ENCODE results near the gene BAIAP3.
"Not testable (repeated sequence)": the region's sequence is repeated elsewhere in the genome, so short reads cannot be mapped to it uniquely, and the experiment has no call there.

Gene BAIAP3, protein sequence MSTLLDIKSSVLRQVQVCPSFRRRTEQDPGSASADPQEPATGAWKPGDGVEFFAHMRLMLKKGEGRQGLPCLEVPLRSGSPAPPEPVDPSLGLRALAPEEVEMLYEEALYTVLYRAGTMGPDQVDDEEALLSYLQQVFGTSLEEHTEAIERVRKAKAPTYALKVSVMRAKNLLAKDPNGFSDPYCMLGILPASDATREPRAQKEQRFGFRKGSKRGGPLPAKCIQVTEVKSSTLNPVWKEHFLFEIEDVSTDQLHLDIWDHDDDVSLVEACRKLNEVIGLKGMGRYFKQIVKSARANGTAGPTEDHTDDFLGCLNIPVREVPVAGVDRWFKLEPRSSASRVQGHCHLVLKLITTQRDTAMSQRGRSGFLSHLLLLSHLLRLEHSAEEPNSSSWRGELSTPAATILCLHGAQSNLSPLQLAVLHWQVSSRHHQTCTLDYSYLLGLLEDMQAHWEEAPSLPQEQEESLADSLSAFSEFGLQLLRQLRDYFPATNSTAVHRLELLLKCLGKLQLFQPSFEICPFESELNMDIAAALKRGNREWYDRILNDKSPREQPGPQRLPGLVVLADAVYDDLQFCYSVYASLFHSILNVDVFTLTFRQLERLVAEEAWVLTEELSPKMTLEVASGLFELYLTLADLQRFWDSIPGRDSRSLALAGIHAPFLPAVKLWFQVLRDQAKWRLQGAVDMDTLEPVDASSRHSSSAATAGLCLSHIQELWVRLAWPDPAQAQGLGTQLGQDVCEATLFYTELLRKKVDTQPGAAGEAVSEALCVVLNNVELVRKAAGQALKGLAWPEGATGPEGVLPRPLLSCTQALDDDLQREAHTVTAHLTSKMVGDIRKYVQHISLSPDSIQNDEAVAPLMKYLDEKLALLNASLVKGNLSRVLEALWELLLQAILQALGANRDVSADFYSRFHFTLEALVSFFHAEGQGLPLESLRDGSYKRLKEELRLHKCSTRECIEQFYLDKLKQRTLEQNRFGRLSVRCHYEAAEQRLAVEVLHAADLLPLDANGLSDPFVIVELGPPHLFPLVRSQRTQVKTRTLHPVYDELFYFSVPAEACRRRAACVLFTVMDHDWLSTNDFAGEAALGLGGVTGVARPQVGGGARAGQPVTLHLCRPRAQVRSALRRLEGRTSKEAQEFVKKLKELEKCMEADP

DNA sequence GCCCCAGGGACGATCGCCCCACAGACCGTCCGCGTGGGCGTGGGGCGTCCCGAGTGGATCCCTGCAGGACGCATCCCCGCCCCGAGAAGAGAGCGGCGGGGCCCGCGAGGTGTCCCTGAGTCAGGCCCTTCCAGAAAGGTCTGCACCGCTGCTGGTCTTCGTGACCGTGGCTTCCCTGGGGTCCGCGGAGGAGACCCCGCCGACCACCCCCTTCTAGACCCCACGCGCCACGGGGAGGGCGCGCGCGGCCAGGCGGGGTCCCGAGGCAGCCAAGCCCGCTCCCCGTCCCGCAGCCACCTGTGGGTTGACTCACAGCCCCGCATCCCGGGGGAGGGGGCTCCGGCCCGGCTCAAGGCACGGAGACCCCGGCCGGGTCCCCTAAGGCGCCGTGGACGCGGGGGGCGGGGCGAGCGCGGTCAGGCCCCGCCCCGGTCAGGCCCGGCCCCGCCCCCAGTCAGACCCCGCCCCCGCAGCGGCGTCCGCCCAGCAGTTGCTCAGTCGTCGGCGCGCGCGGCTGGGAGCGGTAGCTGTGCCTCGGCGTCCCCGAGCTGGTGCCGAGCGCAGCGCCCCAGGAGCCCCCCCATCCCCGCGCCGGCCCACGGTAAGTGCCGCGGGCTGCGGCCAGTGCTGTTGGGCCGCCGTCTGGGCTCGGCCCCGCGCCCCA, at the start of gene BAIAP3:
Gene BAIAP3, plus strand, starts transcription at position 497 of the 664 bp plus-strand sequence. CDS start 4,905 bp downstream, outside the sequence.
- peak; percentile 43 to 59 for DNase-seq

DNA sequence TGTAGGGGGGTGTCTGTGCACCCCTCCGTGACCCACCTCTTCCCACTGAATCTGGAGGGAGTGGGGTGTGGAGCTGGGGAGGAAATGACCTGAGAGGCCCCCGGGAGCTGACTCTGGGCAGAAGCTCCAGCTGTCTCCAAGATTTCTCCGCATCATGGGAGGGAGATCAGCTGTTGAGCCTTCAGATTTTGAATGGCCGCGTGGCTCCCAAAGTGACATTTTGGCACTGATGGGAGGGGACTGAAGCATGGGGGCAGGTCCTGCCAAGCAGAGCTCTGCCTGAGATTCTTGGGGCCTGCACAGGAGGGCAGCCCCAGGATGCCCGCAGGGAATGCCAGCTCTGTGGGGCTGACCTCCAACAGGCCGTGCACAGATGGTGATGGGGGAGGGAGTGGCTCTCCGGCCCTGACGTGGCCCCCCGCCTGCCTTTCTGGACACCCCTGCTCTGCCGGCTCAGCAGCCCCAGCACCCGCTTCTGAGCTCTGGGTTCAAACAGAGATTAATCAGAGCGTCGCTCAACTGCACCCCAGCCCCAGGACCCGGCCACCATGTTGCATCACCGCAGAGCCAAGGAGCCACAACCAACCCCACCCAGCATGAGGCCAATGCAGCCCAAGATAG, 49.3 kb upstream of the BAIAP3 start:
- no peak for DNase-seq

DNA sequence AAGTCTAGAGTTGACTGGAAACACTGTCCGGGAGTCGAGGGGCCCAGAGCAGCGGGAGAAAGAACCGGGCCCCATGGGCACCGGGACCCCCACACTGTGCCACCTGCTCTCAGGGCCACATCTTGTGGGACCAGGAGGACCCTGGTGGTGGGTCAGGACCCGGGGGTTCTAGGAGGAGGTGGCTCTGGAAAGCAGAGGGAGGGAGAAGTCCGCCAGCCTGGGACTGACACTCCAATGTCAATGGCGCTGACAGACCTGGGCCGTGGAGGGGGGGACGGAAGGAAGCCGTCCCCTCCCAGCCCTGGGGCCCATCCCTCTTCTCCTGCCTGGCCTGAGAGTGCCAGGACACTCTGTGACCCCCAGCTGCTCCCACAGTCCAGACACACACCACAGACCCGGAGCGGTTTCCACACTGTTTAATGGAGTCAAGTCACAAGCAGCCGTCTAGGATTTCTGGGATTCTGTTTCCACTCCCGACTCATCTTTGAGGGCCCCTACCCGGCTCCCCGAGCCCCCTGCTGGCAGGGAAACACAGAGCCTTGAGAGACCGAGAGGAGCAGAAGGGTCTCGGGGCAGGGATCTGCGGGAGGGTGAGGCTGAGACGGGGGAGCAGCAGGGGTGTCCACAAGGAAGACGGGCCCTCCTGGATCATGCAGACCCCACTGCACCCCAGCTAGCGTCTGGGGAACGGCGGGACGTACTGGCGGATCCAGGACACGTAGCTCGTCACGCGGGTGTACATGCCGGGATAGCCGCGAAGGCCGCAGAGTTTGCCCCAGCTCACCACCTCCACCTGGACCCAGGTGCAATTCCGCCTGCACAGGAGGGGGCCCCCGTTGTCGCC, 47.6 kb upstream of the BAIAP3 start:
- DNase-seq: no peak

DNA sequence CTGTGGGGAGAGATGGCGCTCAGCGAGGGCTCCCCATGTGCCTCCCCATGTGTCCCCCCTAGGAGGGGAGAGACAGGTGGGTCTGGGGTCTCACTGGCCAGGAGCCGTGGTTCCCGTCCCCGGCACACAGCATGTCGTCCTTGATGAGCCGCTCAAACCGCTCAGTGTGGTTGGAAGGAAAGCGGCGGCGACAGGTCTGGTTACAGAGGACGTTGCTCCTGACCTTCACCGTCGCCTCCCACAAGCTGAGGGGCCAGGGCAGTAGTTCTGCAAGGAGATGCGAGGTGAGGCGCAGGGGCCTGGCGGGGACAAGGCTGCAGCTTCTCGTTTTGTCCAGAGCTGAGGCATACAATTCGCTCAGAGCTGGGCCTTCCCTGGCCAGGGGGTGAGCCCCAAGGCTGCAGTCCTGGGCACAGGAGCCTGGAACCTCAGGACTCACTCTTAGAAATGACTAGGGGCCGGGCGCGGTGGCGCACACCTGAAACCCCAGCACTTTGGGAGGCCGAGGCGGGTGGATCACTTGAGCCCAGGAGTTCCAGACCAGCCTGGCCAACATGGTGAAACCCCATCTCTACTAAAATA, 46.8 kb upstream of the BAIAP3 start:
- DNase-seq: no peak

DNA sequence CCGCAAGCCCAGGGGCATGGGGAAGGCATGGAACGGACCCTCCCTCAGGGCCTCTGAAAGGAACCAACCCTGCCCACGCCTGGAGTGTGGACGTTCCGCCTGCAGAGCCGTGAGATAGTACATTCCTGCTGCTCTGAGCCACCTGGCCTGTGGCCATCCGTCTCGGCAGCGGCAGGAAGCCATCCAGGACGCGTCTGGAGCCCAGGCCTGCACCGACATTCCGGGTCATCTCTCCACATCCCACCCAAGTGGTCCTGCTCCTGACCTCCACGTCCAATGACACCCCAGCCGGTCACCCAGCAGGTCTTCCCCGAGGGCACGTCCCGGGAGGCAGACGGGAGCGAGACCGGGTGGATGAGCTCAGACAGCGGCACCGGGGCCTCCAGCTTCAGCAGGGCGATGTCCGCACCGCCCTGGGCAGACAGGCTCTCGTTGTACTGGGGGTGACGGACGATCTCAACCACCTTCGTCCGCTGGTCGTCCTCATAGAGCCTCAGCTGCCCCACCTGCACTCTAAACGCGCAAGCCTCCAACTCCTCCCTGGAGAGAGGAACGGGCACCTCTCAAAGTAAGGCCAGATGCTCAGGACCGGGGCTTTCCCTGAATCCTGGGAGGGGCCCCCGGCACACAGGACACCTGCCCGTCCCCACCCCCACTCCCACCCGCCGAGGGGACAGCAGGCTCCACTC, 45.3 kb upstream of the BAIAP3 start:
- DNase-seq: no peak

DNA sequence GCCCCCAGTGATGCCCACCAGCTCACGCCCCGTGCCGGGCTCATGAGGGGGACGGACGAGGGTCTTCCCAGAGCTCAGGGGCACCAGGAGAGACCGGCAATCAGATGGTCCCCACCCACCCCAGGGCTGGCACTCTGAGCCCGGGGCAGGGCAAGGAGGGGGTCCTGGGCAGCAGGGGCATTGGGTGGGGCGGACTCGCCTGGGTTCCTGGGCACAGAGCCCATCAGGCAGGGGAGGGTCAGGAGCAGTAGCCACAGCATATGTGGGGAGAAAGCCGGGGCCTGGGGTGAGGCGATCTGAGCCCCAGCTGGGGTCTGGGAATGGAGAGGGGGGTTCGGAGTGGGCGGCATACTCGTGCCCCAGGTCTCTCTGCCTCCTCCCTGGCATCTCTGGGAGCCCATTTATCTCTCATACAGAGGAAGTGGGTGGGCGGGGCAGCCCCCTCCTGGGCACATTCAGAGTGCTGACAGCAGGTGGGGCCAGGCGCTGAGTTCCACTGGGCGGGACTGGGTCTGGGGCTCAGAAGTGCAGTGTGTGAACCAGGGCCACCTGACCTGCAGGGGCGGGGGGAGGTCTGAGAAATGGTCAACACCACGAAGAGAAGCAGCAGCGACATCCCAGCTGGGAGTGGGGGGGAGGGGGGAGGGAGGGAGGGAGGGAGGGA, 44.5 kb upstream of the BAIAP3 start:
- DNase-seq: no peak

DNA sequence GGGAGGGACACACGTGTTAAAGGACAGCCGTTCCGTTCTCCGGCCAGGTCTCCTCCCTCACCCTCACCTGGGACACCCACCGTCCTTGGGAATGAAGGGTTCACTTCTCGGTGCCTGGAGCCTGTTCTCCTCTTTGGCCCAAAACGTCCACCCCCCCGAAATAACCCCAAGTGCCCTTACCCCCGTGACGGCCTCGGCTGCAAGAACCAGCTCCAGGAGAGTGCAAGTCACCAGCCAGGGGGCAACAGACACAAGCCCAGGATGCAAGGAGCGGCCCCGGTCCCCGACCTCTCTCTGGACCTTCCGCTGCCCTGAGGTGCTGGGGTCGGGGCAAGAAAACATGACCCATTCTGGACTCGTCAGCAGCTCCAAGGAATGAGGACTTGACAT, 44.0 kb upstream of the BAIAP3 start:
- DNase-seq: no peak

DNA sequence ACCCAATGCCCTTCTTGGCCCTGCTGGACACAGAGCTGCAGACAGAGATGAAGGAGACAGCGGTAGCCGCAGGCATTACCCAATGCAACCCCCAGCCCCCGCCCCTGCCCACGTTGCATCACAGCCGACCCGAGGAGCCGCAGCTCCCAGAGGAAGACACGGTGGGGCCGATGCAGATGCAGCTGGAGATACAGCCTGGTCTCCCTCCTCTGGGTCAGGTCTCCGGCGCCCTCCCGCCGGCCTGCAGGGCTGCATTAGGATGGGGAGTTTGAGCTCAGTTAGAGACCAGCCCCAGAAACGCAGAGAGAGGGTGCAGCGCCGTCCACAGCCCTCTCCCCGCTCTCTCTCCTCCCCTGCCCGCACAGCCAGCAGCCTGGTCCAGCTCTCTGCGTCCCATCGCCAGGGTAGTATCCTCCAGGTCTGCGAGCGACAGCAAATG, 43.4 kb upstream of the BAIAP3 start:
- DNase-seq: no peak

DNA sequence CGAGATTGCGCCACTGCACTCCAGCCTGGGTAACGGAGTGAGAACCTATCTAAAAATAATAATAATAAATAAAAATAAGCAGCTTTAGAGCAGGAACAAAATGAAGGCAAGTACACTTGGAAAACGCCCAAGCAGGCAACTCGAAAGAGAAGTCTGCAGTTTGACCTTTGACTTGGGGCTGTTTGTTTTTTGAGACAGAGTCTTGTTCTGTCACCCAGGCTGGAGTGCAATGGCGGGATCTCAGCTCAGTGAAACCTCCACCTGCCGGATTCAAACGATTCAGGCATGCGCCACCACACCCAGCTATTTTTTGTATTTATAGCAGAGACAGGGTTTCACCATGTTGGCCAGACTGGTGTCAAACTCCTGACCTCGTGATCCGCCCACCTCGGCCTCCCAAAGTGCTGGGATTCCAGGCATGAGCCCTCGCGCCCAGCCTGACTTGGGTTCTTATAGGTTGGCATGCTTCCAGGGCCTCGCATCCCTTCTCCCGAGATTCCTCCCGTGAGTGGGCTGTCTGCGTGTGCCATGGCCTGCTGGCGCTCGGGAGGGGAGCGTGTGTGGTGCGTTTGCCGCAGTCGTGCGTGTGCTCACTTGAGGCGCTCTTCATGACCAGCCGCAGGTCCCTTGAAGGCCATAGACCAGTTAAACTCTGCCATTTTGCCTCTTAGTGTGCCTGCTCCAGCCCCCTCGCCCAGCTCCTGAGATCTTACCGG, 42.4 kb upstream of the BAIAP3 start:
- DNase-seq: no peak

DNA sequence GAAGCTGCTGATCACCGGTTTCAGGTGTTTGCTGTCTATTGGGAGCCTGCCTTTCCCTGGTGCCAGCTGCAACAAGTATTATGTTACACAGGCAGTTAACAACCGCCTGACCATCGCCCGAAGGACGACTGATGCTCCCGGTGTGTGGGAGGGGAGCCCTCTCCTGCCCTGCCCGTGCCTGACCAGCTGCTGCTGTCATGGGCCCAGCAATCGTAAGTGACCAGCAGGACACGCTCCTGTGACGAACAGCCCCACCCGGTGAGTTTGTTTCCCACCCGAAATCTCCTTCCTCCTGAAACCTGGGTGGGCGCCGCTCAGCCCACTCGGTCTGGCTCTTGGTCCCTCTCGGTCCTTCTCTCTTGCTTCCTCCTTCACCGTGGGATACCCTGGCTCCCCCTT, 41.9 kb upstream of the BAIAP3 start:
- no peak for DNase-seq

DNA sequence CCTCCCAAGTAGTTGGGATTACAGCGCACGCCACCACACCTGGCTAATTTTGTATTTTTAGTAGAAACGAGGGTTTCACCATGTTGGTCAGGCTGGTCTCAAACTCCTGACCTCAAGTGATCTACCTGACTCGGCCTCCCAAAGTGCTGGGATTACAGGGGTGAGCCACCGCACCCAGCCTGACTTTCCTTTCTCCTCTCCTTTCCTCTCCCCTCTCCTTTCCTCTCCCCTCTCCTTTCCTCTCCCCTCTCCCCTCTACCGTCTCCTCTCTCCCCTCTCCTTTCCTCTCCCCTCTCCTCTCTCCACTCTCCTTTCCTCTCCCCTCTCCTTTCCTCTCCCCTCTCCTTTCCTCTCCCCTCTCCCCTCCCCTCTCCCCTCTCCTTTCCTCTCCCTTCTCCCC, 41.2 kb upstream of the BAIAP3 start:
- DNase-seq: not testable (repeated sequence)

DNA sequence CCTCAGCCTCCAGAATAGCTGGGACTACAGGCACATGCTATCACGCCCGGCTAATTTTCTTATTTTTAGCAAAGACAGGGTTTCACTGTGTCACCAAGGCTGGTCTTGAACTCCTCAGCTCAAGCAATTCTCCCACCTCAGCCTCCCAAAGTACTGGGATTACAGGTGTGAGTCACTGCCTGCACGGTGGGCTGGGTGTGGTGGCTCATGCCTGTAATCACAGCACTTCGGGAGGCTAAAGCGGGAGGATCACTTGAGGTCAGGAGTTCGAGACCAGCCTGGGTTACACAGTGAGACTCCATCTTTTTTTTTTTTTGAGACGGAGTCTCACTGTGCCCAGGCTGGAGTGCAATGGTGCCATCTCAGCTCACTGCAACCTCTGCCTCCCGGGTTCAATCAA, 40.6 kb upstream of the BAIAP3 start:
- DNase-seq: not testable (repeated sequence)

DNA sequence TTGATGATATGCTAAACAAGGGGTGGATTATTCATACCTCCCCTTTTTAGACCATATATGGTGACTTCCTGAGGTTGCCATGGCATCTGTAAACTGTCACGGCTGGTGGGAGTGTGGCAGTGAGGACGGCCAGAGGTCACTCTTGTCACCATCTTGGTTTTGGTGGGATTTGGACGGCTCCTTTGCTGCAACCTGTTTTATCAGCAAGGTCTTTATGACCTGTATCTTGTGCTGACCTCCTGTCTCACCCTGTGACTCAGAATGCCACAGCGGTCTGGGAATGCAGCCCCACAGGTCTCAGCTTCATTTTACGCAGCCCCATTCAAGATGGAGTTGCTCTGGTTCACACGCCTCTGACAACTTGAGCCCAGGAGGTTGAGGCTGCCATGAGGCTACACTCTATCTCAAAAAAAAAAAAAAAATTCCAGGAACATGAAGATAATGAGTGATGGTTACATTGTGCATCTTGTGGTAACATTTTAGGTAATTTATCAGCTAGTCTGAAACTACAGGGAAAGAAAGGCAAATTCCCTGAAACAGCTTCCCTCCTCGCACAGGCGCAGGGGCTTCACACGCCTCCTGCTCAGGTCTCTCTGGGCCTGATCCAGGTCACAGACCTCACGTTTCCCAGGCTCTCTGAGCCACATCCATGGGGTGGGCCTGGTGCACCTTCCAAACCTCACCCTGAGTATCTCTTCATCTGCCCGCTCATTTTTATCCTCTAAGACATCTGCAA, 39.4 kb upstream of the BAIAP3 start:
- no peak for DNase-seq

DNA sequence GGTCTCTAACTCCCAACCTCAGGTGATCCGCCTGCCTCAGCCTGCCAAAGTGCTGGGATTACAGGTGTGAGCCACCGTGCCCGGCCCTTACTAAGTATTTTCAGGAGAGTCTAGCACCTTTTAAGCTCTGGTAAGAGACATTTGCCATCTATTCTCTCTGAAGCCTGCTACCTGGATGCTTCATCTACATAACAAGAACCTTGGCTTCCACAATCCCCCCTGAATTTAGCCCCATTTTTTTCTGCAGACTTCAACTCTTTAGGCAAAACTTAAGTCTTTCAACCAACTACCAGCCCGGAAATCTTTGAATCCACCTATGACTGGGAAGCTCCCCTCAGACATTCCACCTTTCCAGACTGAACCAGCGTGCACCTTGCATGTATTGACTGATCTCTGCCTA, 38.0 kb upstream of the BAIAP3 start:
- DNase-seq: no peak

DNA sequence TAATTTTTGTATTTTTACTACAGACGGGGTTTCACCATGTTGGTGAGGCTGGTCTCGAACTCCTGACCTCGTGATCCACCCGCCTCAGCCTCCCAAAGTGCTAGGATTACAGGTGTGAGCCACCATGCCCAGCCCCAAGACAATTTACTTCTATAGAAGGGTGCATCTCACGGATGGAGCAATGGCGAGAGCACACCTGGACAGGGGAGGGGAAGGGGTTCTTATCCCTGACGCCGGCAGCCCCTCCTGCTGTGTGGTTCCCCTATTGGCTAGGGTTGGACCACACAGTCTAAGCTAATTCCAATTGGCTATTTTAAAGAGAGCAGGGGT, 36.8 kb upstream of the BAIAP3 start:
- DNase-seq: not testable (repeated sequence)

DNA sequence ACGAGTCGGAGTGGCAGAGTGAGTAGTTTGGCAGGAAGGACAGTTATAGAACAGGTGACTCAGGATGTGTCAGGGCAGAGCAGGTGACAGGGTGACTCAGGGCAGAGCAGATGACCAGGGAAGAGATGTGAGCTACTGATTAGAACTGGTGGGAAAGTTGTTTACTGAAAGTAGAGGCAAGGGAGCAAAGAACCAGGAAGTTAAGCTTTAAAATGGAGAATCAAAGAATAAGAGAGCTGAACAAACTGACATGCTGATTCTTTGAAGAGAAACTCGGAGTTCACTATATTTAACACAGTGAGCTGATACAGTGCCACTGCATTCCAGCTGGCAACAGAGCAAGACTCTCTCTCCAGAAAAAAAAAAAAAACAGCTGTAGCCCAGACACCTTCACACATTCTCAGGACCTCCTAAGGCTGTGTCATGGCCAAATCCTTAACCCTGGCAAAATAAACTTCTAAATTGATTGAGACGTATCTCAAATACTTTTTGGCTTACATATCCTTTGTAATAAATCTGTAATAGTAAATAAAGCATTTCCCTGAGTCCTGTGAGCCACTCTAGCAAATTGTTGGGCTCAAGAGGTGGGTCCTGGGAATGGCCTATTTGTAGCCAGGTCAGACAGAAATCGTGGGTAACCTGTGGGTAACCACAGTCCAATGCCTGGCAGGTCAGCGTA, 36.3 kb upstream of the BAIAP3 start:
- no peak for DNase-seq

DNA sequence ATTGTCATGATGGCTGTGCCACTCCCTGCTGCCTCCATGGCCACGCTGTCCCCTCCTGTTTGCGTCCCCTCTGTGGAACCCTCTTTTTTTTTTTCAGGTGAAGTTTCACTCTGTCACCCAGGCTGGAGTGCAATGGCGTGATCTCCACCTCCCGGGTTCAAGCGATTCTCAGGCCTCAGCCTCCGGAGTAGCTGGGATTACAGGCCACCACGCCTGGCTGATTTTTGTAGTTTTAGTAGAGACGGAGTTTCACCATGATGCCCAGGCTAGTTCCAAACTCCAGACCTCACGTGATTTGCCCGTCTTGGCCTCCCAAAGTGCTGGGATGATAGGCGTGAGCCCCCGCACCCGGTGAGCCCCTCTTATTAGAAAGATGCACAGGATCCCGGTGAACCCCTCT, 35.0 kb upstream of the BAIAP3 start:
- no peak for DNase-seq
